ENCODE results near the gene ABCC4.
"Not testable (repeated sequence)": the region's sequence is repeated elsewhere in the genome, so short reads cannot be mapped to it uniquely, and the experiment has no call there.

The ABCC4 gene

DNA sequence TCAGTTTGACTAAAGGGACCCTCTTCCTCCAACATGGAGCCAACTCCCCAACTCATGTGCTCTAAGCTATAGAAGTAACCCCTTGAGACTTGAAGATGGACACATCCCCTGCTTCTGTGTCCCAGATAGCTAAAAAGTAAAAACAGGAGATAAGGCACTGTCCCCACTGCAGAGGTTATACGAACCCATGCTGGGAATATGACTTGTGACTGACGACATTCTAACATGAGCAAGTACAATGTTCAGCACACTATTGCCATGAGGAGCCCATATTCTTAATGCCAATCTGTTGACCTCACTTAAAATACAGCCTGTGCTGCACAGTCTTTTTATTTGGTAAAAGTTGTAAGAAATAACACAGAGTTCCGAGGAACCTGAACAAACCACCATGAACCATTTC, 71.4 kb downstream of the ABCC4 start:
- no peak for DNase-seq (ENCODE audit: low read depth)

DNA sequence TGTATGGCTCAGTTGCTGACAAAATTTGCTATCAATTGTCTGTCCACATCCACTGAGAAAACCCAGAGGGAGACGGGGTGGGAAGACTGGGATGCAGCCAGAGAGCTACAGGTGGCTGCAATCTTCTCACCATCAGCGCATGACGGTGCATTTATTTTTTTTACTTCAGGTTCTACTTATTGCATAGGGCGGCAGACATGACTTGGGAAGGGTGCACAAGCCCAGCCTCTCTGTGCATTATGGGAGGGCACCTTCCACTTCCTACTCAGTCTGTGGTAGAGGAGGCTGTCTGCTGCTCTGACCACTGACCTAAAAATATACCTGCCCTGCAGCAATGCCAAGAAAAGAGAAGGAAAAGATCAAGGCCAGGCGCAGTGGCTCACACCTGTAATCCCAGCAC, 73.1 kb downstream of the ABCC4 start:
- DNase-seq (ENCODE audit: low read depth), result no peak

DNA sequence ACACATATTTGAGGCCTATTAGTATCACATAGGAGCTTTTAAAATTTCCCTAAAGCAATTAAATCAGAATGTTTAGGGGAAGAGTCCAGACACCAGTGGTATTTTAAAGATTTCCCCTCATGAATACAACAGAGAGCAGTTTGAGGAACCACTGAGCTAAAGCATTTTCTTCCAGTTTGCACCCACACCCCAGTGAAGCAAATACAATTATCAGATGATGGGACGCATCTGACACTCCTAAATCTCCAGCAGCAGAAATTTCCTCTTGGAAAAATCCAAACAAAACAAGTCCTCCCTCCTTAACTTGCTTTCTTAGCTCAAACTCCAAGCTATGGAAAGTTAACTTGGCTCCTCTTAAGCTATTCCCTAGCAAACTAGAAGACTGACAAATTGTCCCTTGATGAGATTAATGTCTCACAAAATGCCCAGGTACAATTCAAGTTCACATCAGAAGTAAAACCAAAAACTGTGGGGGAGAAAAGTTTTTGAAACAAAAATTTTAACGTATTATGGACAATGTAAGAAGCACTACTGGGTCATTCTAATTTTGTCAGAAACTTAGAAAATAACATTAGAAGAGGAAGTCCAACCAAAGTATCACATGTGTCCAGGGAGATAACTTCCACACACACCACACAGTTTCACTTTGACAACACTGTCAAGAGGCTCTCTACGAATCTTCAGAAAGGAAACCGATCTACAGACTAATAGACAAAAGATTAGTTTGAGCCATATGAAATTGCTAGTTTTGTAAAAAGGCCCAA, 74.1 kb downstream of the ABCC4 start:
- no peak for DNase-seq (ENCODE audit: low read depth)

DNA sequence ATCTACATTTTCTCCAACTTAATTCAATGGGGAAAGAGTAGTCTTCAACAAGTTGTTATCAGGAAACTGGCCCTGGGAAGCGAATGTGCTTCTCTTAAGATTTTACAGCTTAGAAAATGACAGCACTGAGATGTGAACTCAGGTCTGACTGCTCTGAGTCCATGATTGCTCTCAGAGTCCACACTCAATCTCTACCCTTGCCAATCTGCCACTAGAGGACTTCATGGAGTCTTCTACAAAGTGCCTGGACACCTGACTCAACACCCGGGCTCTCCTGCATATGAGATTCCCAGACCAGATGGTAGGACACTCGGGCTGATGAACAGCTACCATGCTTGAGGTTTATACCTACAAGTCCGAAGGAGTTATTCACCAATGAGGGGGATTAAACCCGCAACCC, 74.8 kb downstream of the ABCC4 start:
- no peak for DNase-seq (ENCODE audit: low read depth)

DNA sequence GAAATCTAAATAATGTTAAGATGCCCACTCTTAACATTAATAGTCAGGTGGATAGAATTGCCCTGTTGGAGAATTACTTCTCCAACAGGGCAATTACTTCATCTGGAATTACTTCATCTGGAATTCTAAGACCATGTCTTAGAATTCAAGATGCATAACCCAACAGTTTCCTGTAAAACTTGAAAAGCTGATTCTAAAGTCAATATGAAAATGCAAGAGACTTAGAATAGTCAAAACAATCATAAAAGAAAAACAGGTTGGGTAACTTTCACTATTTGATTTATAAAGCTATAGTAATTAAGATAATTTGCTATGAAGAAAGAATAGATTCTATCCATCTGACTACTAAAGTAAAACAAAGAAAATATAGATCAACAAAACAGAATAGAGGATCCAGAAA, 75.2 kb downstream of the ABCC4 start:
- DNase-seq (ENCODE audit: low read depth), result no peak

DNA sequence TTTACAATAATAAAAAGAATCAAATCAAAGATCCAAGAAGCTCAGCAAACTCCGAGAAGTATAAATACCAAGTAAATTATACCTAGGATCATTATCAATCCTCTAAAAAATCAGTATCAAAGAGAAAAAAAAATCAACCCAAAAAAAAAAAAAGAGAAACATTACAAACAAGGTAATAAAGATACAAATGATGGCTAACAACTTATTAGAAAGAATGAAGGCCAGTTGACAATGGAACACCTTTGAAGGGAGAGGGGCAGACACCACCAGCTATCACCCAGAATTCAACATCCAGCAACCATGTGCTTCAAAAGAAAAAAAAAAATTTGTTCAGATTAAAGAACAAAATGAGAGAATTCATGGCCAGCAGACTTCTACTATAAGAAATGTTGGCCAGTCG, 77.2 kb downstream of the ABCC4 start:
- no peak for DNase-seq (ENCODE audit: low read depth)

DNA sequence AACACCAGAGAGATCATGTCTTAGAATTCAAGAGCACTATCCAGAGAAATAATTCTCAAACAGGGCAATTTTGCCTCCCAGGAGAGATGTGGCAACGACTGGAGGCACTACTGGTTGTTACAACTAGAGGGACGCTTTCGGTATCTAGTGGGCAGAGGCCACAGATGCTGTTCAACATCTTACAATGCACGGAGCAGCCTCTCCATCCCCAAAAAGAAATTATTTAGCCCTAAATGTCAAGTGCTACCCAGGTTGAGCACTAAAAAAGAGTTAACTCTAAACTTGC, 78.6 kb downstream of the ABCC4 start:
- DNase-seq (ENCODE audit: low read depth), result no peak

DNA sequence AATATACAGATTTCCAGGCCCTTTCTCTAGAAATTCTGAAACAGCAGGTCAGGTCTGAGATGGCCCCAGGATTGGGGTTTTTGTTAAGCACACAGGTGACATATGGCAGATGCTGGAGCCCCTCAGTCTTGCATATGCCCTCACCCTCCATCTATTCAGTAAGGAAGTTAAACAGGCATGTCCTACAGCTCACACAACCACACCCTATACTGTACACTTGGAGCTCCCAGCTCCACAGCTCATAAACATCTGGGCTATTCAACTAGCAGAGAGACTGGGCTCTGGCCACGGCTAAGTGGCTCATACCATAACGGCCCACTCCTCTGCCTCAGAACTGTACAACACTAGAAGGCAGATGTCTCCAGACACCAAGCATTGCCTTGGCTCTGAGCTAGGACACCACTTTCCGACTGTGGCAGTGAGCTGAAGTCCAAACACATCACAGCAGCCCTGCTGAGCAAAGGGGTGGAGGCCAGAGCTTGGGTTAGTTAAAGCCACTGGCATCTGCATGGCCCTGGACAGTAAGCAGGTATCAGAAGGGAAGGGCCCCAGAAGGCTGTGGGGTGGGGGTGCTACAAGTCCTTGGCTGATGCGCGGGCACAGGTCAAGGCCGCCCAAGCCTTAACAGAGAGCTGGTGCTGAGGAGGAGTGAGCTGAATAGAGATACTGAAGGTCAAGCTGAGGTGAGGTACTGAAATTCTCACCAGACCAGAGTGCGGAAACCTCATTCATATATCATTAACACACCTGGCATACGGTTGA, 79.1 kb downstream of the ABCC4 start:
- no peak for DNase-seq (ENCODE audit: low read depth)

DNA sequence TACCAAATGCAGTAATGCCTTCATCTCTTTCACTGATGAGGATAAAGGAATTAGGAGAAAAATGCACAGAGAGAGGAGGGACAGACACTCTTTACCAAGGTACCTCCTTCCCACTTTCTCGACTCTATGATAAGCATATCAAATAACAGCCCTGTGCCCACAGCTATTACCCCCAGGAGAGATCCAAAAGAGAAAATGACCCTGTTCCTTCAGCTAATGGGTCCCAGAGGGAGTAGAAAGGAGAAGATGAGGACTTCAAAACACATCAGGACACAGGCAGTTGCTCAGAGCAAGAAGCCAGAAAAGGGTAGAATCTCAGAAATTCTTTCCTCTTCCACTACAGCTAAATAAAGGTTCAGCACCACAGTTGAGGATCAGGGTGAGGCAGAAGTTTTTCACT, 80.6 kb downstream of the ABCC4 start:
- DNase-seq (ENCODE audit: low read depth), result no peak

DNA sequence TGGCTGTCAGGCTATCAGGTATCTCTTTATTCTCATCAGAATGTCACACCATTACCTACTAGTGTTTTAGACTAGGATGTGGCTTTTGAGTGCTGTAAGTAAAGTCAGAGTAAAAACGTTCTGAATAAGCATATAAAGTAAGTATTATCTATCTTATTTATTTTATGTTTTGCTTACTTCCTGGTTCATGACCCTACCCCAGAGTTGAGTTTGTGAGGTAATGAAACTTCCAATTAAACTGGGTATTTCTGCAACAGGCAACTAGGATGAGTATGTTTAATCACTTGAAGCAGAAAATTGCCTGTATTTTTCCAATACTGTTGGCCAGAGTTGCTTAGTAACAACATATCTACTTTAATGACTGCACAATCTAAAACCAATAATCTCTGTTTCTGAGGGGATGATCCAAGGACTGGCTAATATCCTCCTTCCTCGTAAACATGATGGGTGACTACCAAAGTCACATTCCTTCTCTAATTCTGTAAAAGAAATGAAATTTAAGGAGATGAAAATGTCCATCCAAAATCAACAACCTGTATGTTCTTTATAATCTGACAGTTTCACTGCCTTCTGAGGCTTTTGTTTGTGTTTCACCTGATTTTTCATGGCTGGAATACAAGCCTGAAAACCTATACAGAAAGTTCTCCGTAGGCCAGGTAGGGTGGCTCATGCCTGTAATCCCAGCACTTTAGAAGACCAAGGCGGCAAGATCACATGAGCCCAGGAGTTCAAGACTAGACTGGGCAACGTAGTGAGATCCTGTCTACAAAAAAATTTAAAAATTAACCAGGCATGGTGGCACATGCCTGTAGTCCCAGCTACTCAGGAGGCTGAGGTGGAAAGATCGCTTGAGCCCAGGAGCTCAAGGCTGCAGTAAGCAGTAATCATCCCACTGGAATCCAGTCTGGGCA, 83.1 kb downstream of the ABCC4 start:
- no peak for DNase-seq (ENCODE audit: low read depth)

DNA sequence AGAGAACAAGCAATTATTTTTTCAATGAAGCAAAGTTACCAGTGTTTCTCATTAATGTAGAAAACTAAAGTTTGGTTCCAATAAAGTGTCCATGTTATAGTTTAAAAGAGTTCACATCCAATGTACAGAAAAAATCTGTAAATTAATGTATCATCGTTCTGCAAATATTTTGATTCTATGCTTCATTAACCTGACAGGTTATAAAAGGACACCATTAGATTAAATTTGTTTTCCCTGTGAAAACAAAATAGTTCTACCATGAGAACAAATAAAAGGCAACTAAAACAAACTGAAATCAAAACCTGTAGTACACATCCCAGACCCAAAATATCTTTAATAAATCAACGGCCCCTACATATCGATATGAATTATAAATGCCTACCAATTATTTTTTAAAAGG, 85.1 kb downstream of the ABCC4 start:
- DNase-seq (ENCODE audit: low read depth), result no peak

DNA sequence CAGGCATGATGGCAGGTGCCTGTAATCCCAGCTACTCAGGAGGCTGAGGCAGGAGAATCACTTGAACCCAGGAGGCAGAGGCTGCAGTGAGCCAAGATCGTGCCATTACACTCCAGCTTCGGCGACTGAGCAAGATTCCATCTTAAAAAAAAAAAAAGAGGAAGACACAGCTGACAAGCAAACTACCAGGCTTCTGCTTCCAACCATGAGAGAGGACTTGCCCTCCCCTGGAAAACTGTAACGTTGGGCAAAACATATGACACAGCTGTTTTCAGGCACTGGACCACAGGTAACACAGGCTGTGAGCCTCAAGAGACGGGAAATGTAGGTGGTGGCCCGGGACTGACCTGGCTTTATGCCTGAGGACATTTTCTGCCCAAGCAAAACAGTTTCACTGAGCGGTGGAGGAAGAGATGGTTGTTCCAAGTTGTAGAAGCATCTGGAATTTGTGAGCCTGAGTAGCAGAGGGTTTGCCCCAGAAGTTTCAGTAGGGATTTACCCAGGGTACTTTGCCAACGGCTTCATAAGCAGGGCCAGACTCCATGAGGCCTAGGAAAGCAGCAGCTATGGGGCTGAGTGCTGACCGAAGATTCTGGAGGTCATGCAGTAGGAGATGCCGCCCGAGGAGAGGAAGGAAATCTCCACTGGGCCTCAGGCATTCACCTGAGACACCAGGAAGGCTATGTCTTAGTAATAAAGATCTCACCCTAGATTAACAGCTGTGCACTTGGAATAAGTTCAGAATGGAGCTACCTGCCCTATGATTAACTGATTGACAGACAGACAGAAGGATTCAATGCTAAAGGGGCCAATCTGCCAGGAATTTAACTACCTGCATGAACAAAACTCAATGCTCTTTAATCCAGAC, 88.0 kb downstream of the ABCC4 start:
- no peak for DNase-seq (ENCODE audit: low read depth)

DNA sequence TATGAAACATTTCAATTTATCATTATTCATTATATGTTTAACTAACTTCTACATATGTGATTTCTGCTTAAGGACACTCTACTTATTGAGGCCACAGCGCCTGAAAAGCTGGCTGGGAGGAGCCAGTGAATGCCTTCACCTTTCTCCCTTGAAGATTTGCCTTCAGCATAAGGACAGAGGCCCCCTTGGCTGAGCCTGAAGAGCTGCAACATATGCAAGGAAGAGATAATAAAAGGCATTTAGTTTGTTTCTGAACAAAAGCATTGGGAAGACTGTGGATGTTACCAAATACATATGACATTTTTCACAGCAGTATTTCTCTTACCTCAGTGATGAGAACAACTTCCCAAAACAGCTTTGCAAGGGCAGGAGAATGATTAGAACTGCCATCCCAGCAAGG, 92.1 kb downstream of the ABCC4 start:
- DNase-seq (ENCODE audit: low read depth), result no peak

DNA sequence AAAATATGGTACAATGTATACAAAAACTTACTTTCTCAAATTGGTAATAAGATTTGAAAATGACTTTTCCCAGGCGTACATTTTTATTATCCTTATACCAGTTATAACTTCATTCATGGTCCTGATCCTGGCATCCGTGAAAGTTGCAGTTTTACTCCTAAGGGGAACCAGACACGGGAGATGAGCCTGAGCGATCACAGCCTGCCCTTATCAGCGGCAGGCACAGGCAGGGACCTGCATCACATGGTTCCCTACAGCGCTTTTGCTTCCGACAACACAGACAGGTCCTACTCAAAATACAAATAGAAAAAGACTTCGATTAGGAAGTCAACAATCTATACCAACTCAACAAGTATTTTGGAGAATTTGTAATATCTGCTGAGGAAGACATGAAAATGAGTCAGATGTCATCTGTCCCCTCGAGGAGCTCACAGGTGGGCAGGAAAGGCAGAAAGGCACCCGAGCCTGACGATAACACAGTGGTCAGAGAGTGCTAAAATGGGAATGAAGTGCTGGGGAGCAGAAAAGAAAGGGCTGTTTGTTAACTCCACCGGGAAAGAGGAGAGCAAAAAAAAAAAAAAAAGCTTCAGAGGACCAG, 93.4 kb downstream of the ABCC4 start:
- no peak for DNase-seq (ENCODE audit: low read depth)

DNA sequence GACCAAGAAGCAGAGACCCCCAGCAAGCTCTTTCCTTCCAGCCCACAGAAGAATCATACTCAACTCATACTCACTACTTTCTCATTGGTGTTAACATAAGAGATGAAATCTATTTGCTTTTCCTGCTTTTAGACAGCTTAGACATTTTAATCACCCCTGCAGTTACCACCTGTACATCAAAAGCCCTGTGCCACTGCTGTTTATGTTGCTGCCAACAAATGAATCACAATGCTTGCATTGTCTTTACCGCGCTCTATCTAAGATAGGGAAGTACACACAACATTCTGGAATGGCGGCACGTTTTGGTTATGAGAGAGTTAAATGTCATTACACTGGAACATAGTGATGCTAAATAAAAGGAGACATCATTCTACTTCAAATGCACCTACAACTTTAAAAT, 95.1 kb downstream of the ABCC4 start:
- no peak for DNase-seq (ENCODE audit: low read depth)

DNA sequence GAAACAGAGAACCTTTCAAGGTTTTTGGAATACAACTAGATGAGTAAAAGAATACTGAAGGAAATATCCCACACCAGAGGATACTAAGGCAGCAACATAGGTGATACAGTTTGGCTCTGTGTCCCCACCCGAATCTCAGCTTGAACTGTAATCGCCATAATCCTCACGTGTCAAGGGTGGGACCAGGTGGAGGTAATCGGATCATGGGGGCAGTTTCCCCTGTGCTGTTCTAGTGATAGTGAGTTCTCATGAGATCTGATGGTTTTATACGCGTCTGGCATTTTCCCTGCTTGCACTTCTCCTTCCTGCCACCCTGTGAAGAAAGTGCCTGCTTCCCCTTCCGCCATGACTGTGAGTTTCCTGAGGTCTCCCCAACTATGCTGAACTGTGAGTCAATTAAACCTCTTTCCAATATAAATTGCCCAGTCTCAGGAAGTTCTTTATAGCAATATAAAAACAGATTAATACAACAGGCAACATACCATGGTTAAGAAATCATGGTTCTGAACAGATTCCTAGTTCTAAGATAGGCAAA, 97.0 kb downstream of the ABCC4 start:
- DNase-seq (ENCODE audit: low read depth), result no peak

DNA sequence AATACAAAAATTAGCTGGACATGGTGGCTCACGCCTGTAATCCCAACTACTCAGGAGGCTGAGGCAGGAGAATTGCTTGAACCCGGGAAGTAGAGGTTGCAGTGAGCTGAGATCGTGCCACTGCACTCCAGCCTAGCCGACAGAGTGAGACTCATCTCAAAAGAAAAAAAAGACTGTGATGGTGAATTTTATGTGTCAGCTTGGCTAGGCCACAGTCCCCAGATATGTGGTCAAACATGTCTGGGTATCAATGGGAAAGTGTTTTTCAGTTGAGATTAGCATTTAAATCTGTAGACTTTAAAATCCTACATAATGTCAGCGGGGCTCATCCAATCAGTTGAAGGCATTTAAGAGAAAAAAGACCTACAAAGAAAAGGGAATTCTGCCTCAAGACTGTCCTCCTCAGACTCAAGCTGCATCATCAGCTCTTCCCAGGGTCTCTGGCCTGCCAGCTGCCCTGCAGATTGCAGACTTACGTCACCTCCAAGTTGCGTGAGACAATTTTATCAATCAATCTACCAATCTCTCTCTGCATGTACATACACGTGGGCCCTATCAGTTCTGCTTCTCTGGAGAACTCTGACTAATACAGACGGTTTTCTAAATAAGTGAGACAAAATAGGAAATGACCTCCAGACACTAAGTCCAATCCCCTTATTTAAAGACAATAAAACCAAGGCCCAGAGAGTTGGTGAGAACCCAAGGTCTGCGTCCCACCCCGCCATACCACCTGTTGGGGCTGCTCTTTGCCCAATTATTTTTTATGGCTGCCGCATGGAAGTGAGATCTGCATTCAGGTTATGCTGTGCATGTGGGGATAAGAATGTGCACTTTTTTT, 99.2 kb downstream of the ABCC4 start:
- peak; percentile 33 for DNase-seq (ENCODE audit: low read depth)

DNA sequence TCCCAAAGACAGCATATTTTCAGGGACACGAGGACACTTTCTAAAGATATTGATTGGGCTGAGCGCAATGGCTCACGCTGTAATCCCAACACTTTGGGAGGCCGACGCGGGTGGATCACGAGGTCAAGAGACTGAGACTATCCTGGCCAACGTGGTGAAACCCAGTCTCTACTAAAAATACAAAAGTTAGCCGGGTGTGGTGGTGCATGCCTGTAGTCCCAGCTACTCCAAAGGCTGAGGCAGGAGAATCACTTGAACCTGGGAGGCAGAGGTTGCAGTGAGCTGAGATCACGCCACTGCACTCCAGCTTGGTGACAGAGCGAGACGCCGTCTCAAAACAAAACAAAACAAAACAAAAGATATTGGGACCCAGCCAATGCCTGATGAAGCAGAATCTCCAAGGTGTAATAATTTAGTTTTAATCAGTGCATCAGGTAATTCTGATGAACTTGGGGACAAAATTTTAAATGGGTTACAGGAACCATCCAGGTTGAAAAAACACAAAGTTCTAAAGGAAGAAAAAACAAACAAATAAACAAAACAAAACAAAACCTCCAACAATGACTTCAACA, 100.8 kb downstream of the ABCC4 start:
- not testable (repeated sequence) for DNase-seq (ENCODE audit: low read depth)

DNA sequence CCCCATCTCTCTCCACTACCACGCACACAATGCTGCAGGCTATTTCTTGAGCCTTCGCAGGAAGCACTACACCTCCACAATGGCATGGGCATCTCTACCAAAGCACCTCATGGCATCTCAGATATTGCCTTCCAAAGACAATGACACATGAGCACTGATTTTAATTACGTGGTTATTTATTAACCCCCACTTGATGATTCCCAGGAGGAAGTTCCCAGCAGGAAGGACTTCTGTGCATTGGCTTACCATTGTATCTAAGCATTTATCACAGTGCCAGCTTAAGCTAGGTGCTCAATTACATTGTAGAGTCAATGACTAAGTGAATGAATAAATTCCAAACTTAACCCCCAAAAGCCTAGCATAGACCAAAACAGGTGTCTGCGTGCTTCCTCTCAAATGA, 101.4 kb downstream of the ABCC4 start:
- no peak for DNase-seq (ENCODE audit: low read depth)

DNA sequence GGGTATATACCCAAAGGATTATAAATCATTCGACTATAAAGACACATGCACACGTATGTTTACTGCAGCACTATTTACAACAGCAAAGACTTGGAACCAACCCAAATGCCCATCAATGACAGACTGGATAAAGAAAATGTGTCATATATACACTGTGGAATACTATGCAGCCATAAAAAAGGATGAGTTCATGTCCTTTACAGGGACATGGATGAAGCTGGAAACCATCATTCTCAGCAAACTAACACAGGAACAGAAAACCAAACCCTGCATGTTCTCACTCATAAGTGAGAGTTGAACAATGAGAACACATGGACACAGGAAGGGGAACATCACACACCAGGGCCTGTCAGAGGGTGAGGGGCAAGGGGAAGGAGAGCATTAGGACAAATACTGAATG, 102.6 kb downstream of the ABCC4 start:
- not testable (repeated sequence) for DNase-seq (ENCODE audit: low read depth)

All from iris pigment epithelial cell (primary cell).